HG03196 (cell line): ENCODE results near the gene BEX2.
"Not testable (repeated sequence)": the region's sequence is repeated elsewhere in the genome, so short reads cannot be mapped to it uniquely, and the experiment has no call there.

ENCODE experiments used
- ATAC-seq: cut with Tn5 transposase; IDR thresholded peaks from one replicate; pipeline ENCODE4 v1.9.1; 2021; ENCODE audit not compliant: unreplicated experiment

The BEX2 gene

DNA sequence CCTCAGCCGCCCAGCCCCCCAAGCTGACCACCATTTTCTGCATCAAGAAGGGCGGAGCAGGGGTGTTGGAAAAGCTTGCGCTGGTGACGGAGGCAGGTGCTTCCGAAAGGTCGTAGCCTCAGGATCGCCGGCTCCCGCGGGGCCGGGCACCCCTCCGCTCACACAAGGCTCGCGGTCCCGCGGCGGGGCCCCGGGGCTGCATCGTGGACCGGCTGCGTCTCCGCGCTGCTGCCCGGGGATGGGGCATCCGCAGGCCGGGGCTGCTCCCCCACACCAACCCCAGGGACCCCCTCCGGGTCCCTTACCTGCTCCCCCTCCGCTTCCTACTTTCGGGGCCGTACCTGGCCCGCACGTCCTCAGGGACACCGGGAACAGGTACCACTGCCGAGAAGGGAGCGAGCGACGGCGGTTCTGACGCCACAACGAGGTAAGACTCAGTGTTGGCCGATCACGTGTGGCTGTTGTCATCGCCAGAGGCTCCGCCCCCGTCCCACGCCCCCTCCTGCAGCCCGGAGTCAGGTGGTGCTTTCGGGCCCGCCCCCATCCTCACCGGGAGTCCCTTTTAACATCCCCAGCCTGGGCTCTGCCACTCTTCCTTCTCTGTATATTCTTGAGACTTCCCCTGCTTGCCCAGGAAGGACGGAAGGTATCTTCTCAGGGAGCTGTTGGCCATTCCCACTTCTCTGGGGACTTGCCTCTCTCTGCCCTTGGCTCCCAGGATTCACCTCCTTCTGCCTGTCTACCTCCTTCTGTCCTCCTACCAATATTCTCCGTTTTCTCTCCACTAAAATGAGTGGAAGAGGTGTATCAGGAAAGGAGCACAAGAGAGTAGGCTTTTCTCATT, at the start of gene BEX2:
Gene BEX2 (minus strand): TSS at position 436 of the 844 bp plus-strand sequence. CDS start 1,014 bp downstream, outside the sequence.
- peak; percentile 89 for ATAC-seq

DNA sequence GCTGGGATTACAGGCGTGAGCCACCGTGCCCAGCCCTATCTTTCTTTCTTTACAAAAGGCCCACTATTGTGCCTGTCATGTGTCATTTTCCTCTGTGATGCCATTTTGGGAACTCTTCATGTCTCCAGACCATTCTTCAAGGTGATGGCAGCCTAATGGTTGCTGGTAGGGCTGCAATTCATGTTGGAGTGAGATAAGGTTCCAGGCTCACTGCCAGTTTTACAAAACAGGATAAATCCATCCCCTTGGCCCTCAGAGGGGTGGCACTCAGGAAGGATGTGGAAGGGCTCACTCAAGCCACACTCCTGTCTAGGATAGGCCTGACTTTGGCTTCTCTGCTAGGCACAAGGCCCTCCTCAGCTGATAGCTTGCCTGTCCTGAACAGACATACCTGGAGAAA, 49.3 kb upstream of the BEX2 start:
- no peak for ATAC-seq

DNA sequence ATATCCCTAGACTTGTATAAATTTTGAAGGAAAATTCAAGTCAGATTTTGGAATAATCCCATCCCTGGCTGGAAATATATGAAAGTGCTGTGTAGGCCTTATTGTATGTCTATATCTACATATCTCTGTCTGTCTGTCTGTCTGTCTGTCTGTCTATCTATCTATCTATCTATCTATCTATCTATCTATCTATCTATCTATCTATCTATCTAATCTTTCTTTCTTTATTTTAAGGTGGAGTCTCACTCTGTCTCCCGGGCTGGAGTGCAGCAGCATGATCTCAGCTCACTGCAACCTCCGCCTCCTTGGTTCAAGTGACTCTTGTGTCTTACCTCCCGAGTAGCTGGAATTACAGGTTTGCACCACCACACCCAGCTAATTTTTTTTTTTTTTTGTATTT, 48.8 kb upstream of the BEX2 start:
- not testable (repeated sequence) for ATAC-seq

DNA sequence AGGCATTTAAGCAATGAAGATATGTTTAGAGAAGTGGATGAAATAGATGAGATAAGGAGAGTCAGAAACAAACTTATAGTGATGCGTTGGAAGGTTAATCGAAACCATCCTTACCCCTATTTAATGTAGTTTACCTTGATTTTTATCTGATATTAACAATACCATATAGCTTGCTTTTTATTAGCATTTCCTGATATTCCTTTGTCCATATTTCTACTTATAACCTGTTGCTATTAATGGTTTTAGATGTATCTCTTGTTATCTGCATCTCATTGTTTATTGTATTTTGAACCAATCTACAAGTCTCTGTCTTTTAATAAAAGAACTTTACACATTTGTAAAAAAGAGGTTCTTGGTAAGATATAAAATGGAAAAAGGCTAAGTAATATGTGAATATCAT, 47.1 kb upstream of the BEX2 start:
- ATAC-seq: no peak

DNA sequence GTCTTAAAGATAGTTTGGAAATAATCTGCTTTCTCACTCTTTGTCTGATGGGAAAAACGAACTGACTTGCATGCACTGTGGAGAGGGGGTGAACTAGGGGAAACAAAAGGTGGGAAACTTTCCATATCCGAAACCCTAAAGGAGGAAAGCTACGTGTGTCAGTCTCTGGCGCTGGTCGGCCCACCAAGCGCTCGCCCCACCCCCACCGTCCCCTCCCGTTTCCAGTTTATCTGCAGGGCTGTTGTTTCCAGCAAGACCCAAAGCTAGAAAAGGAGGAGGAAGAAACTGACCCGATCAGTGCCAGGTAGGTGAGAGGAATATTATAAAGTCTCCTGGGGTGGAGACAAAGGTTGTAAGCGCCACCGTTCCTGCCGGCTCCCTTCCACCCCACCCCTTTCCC, 46.1 kb upstream of the BEX2 start:
- ATAC-seq: no peak

DNA sequence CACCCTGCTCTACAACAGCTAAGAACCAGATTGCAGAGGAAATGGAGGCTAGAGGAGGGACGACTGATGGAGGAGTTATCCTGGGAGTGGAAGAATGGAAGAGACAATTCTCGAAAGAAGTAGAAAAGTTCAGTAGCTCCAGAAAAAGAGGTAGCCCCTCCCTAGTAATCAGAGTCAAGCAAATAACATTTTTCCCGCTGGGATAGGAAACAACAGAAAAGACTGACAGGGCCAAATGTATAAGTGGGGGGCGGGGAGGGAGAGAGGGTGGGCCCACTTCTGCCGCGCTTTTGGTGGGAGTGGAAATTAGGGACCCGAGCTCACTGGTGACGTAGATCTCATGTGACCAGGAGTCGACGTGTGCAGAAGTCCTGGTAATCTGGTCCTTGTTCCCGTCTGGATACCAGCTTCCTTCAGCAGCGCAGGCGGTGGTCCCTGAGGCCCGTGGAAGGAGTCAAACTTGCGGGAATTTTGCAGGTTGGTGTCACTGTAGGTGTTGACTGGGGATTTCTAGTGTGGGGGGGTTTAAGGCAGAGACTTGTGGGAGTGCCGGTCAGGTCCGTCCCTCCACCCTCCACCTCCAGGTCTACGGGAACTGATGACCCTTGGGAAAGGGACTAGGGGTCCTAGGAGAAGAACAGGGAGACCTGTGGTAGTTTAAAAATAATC, 45.5 kb upstream of the BEX2 start, which contains the start of gene TCEAL9:
Gene TCEAL9 (plus strand): TSS at position 377 of the 669 bp plus-strand sequence. CDS start 1,179 bp downstream, outside the sequence.
- ATAC-seq: no peak

DNA sequence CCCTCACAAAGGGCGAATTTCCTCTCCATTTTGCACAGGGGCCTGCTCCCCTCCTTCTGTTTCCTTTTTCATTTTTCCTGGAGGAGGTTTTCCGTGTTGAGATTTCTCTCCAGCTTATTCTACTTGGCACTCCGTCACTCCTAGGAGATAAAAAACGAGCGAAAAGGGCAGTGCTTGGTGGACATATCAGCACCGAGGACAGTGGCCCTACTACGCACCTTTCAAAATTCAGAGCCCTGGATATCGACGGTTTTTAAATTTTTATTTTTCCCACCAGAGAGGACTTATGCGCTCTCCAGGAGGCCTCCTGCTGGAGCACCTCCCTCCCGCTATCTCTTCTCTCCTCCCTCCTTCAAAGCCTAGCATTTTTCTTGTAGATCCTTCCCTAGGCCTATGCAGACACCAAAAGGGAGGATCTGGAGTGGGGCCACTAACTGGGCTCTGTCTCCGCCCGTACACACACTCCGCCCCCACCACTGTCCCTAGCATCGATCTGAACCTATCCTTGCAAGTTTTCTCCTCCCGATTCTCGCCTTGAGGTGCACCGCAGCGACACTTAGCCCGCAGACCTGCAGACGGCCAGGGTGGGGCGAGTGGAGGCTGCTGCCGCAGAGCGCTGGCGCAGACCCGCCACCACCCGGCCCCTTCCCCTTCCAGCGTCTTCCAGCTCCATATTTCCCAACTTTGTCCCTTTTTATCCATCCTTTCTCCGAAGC, 37.0 kb upstream of the BEX2 start:
- no peak for ATAC-seq

DNA sequence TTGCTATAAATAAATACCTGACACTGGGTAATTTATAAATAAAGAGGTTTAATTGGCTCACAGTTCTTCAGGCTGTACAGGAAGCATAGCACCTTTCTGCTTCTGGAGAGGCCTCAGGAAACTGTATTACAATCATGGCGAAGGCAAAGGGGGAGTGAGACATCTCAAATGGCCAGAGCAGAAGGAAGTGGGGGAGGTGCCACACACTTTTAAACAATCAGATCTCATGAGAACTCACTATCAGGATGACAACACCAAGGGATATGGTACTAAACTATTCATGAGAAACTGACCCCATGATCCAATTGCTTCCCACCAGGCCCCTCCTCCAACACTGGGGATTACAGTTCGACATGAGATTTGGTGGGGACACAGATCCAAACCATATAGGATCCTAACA, 33.8 kb upstream of the BEX2 start:
- ATAC-seq: no peak

DNA sequence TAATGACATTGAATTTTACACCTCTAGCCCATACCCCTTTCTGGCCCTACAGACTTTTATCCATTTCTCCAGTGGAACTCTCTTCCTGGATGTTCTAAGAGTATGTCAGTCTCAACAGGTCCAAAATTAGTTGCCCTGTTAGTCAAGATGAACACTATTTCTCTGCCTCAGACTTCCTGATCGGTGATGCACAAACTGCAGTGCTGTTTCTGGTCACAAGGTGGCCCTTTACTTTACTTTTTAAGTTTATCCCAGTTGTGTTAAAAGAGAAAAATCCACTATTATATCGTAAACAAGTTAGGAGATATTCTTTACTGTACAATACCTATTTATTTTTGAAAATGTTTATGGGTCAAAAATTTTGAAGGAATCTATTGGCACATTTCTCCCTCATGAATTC, 32.3 kb upstream of the BEX2 start:
- no peak for ATAC-seq

DNA sequence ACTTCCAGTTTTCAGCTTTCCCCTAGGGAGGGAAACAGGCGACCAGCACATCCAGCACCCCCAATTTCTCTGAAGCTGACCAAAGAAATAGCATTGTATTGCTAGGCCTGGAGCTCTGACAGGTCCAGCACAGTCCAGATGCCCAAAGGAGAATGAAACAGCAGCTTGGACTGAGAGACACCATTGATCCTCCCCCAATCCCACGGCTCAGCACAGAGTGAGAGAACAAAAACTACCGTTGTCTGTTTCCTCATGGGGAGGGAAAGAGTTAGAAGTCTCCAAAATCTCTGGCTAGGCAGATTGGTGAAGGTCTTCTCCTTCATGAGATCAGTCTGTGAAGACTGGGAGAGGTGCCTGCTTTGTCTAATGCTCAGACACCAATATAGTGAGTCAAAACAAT, 27.9 kb upstream of the BEX2 start:
- no peak for ATAC-seq

DNA sequence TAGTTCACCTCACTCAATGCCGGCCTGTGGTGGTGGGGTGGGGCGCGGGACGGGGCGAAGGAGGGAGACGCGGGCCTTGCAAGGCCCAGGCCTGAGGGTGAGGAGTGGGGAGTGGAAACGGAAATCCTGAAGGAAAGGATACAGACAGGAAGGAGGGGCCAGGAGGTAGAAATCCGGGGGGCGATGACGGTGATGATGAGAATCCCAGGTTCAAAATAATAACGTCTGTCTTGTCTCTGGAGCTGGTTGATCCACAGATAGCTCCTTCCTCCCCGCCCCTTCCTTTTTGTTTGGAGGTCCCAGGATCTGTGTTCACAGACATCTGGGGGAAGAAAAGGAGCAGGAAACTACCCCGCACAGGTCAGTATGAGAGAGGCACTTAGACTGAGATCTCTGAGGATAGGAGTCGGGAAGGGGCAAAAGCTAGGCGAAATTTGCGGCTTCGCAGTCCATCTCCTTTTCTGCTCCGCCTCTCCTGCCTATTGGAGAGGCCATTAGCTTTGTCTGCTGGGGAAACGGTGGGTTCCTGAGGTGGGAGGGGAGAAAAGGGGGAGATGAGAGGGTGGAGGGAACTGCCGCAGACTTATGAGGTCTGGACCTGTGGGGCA, 20.0 kb upstream of the BEX2 start:
- ATAC-seq: no peak

DNA sequence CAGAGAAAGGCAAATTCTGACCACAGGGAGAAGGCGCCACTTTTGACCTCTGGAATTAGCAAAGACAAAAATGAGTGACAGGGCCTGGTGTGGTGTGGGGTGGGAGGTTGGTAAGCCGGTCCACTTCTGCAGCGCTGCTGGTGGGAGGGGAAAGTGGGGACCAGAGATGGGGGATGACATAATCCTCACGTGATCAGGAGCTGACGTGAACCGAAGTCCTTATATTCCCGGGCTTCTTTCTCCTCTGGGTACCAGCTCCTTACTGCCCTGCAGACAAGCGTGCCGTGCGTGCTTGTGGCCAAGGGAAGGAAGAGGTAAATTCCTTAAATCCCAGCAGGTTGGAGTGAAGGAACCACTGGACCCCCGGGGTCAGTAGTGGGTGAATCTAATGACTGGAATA, 19.2 kb upstream of the BEX2 start, which contains the start of gene TCEAL7:
Gene TCEAL7 (plus strand): TSS at position 249 of the 400 bp plus-strand sequence. CDS start 1,165 bp downstream, outside the sequence.
- ATAC-seq: no peak

DNA sequence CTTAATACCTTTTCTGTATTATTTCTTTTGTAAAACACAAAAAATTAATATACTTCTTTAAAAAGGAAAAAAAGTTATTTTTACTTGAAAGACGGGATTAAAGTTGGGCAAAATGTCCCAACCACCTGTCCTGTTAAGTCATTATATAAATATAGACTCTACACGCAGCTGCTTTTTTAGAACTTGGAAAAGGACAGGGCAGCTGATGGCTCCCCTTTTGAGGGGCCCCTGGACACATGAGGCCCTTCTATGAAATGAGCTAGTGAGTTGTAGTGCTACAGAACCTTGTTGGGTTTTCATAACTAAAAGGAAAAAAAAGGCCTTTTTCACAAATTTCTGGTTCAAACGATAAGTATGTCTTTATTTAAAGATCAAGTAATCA, 600 bp upstream of the BEX2 start:
- ATAC-seq: no peak

DNA sequence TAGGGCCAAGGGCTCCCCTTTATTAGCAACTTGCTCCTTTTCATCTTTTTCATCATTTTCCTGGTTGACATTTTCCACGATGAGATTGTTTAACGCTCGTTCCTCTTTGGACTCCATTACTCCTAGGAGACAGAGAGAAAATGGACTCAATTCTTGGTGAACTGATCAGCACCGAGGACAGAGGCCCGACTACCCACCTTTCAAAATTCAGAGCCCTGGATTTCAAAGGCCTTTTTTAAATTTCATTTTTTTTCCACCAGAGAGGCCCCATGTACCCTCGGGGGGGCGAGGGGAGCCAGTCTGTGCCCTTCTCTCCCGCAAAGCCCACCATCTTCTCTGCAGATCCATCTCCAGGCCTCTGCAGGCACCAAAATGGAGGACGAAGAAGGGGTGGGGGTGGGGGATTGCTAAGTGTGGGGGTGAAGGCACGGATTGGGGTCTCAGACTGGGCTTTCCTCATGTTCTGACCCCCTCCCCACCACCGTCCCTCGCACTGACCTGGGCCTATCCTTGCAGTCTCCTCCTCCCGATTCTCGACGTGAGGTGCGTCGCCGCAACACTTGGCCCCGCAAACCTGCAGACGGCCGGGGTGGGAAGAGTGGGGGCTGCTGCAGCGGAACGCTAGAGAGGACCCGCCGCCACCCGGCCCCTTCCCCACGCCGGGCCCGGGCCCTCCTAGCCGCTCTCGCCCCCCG, 783 bp downstream of the BEX2 start:
- no peak for ATAC-seq

DNA sequence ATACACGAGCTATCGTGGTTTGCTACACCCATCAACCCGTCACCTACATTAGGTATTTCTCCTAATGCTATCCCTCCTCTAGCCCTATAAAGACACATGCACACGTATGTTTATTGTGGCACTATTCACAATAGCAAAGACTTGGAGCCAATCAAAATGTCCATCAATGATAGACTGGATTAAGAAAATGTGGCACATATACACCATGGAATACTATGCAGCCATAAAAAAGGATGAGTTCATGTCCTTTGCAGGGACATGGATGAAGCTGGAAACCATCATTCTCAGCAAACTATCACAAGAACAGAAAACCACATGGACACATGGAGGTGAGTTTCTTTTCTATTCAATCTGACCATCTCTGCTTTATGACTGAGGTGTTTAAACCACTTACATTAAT, 5.1 kb downstream of the BEX2 start:
- ATAC-seq: not testable (repeated sequence)

DNA sequence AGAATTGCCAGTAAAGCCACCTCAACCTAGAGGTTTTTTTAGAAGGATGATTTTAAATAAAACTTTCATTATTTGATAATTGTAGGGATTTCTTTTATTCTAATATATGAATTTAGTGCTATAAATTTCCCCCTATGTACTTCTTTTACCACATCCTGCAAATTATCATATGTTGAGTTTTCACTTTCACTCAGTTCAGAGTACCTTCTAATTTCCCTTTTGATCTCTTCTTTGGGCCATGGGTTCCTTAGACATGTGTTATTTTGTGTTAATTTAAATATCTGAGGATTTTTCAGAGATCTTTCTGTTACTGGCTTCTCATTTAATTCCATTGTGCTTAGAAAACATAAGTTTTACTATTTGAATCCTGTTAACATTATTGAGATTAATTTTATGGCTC, 6.1 kb downstream of the BEX2 start:
- no peak for ATAC-seq

DNA sequence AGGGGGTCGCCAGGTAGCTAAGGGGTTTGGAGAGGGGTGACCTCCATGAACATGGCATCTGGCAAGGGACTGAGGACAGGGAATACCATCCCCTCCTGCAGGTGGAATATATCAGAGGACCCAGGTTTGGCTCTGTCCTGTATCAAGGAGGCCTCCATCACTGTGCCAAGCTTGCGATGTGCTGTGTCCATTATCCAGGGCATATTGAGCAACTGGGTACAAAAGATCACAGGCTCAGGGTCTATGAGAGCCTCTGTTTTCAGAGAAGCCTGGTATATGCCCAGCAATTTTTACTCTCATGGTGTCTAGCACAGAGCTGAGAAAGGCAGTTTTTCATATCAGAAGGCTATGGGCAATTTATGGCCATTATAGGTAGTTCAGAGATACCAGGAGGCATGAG, 17.7 kb downstream of the BEX2 start:
- no peak for ATAC-seq

DNA sequence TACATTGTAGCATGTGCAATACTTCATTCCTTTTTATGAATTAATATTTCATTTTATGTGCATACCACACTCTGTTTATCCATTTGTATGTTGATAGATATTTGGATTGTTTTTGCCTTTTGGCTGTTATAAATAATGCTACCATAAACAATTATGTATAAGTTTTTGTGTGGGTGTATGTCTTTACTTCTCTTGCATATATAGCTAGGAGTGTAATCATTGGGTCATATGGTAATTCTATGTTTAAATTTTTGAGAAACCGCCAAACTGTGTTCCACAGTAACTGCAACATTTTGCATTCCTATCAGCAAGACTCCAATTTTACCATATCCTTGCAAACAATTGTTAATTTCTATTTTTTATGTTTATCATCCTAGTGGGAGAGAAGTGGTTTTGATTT, 31.2 kb downstream of the BEX2 start:
- no peak for ATAC-seq

DNA sequence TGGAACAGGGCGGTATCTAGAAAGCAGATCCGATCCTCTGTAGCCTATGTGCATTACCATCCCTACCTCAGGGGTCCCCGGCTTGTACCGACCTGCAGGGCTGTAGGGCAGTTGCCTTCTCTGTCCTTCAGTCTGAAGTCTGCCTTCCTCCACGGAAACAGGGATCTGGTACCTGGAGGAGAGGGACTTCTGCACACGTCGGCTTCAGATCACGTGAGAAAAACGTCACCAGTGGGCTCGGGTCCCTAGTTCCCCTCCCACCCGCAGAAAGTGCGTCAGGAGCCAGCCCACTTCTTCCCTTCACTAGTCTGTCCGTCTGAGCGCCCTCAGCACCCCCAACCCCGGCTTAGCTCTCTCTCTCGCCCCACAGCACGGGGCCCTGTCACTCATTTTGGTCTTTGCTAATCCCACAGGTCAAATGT, 34.2 kb downstream of the BEX2 start, which contains the start of gene TCEAL5:
Gene TCEAL5 (minus strand): TSS at position 170 of the 422 bp plus-strand sequence. CDS start 2,187 bp downstream, outside the sequence.
- ATAC-seq: no peak

DNA sequence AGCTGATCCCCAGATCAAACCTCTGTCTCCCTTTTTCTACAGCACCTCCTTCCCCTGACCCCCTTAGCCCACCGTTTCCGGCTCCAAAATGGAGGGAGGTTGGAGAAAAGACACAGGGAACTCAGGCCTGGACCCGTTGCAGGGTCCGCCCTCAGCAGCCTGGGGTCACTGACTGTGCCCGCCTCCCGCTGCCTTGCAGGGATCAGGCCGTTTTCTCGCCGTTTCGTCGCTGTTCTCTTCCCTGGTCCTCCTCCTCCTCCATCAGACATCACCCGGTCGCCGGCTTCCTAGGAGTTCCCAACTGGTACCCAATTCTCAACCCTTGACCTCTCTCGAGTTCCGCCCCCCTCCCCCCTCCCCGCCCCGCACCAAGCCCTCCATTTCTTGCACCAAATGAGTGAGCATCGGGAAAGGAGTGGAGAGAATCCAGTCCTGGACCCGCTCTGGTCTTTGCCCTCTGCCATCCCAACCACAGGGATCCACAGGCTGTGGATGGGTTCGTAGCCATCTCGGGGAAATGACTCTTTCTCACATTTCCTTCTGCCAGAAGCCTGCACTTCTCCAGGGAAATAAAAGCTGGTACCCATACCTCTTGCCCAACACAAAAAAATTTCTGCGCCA, 34.7 kb downstream of the BEX2 start:
- ATAC-seq: no peak
